GM18499 (cell line): ENCODE data around the gene SERTAD3.
A peak's percentile ranks its signal among the peaks of the same experiment; 100 is the strongest.
"Not testable (repeated sequence)": the region's sequence is repeated elsewhere in the genome, so short reads cannot be mapped to it uniquely, and the experiment has no call there.

Experiments
- ATAC-seq: cut with Tn5 transposase; IDR thresholded peaks from one replicate; pipeline ENCODE4 v1.9.1; 2021; ENCODE audit warnings: moderate number of reproducible peaks; ENCODE audit not compliant: insufficient read depth, unreplicated experiment

The SERTAD3 gene

DNA sequence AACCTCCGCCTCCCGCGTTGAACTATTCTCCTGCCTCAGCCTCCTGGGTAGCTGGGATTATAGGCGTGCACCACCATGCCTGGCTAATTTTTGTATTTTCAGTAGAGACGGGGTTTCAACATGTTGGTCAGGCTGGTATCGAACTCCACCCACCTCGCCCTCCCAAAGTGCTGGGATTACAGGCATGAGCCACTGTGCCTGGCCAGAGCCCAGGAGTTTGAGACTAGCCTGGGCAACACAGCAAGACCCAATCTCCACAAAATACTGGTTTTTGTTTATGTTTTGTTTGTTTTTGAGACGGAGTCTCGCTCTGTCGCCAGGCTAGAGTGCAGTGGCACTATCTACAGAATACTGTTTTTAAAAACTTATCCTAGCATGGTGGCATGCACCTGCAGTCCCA is 13.9 kb downstream of the SERTAD3 start:
- not testable (repeated sequence) for ATAC-seq

DNA sequence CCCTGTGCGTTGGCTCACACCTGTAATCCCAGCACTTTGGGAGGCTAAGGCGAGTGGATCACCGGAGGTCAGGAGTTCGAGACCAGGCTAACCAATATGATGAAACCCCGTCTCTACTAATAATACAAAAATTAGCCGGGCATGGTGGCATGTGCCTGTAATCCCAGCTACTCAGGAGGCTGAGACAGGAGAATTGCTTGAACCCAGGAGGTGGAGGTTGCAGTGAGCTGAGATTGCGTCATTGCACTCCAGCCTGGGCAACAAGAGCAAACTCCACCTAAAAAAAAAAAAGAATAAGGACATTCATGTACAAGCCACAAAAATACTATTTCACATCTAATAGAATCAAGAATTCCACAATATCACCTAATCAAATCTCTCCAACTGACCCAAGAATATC is 15.9 kb downstream of the SERTAD3 start:
- not testable (repeated sequence) for ATAC-seq

DNA sequence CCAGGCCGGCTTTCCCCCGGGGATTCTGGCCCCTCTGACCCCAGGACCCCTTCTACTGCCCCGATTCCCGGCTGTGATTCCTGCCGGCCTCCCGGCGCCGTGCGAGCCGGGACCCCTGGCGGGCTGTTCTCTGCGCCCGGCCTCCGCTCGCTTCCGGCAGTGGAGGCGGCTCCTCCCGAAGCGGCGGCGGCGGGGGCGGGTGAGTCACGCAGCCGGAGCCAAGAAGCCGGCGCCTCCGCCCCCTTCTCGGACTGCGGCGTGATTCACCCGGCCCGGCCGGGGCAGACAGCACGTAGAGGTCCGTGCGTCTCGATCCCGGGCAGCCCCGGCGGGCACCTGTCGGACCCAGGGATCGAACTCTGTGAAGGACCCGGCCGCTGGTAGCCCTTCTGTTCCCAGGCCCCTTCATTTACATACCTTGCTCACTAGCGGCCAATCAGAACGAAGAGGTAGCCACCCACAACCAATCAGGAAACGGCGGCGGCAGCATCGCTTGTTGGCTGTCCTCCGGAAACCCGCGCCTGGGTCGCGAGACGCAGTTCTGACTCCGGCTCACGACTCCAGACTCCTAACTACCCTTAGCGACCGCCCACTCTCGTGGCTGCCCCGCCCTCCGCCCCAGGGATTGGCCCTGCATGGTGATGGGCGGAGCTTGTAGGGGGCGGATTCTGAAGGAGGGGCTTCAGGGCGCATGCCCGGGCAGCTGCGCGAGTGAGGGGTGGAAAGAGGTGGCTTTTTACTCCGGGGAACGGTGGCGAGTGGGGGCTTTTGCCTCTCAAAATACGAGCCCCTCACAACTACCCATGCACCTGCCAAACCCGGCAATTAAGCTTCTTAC is 18.5 kb downstream of the SERTAD3 start, which contains the start of gene SERTAD1:
TSS of gene SERTAD1 (minus strand) at position 543 of the 838 bp plus-strand sequence. CDS start 2,446 bp downstream, outside the sequence.
- ATAC-seq = peak; percentile 60

DNA sequence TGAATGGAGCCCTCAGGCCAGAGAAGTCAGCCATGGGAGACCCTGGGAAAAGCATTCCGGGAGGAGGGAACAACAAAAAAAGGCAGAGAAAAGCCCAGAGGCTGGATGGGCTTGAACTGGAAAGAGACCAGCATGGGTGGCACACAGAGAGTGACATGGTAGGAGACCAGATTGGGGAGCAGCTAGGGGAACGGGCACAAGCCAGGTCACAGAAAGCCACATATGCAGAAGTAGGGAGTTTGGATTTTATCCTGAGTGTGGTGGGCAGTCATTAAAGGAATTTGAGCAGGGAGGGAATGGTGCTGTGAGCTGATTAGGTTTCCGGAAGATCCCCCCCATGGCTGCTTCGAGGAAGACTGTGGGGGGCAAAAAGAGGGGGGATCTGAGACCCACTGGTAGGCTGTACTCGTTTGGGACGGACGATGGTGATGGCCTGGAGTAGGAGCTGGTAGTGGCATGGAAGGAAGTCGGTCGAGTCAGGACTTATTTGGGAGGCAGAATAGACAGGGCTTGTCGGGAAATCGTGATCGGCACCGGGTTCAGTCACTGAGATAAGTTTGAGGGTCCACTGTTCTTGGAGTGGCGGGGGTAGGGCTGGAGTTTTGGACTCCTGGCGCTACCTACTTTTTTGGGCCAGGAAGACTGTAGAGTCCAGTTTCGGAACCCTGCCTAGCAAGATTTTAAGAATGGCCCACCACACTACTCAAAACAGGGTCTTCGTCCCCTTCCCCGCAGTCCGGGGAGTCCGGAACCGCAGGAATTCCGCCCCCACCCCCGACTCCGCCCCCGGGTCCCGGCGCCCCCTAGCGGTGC is 19.3 kb downstream of the SERTAD3 start:
- ATAC-seq = no peak

DNA sequence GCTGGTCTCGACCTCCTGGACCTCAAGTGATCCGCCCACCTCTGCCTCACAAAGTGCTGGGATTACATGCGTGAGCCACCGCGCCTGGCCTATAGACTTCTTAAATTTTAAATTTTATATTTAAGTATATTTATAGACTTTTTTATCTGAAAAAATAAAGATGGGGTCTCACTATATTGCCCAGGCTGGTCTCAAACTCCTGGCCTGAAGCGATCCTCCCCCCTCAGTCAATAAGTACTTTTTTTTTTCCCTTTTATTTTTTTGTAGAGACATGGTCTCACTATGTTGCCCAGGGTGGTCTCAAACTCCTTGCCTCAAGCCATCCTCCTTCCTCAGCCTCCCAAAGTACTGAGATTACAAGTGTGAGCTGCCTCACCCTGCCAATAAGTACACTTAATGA is 20.2 kb downstream of the SERTAD3 start:
- no peak for ATAC-seq

DNA sequence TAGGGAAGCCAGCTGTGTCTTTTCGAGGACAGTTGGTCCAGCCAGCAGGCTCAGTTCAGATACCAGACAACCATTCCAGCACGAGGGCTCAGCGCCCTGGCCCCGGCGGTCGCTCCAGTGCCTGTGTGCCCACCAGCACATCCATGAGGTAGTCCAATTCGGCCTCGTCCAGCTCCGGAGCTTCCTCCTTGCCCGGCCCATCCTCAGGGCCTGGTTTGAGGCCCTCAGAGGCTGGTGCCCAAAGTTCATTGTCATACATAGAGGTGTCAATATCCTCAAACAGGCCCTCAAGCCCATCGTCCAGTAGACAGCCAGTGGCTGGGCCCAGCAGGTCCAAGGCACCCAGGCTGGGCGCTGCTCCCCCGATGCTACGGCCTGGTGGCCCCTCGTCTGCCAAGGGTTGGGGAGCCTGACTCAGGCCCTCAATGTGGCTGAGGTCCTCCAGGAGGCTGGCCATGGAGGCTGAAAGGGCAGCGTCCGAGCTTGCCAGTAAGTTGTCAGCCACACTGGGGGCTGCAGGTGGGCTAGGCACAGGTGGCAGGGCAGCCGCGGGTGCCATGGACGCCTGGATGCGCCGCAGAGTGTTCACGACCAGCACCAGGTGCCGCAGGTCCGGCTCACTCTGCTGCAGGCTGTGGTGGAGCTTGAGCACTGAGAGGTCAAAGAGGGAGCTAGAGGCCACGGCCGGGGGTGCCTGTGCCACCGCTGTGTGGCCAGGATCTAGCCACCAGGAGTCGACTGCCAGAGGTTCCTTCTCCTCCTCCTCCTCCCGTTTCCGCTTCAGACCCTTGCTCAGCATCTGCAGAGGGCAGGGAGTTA is 21.2 kb downstream of the SERTAD3 start:
- no peak for ATAC-seq

DNA sequence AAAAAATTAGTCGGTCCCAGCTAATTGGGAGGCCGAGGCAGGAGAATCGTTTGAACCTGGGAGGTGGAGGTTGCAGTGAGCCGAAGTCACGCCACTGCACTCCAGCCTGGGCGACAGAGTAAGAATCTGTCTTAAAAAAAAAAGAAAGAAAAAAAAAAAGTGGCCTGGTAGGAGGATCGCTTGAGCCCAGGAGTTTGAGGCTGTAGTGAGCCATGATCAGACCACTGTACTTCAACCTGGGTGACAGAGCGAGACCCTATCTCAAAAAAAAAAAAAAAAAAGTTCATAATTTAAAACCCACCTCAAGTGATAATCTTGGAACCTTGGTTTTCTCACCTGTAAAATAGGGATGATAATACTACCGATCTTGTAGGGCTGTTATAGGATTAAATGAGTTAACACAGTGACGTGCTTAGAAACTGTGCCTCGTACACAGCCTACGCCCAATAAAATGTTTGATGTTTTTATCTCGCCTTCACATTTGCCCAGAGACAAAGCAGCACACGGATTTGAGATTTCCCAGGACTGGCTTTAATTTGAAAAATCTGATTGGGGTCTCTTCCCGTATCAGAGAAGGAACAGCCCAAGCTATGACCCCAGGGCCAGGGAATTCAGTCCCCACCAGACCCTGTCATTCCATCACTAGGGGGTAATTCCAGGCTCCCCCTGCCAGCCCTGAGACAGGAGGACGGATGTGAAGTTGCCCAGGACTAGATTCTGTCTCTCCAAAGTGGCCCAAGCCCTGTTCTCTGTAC is 22.0 kb downstream of the SERTAD3 start:
- ATAC-seq = no peak

DNA sequence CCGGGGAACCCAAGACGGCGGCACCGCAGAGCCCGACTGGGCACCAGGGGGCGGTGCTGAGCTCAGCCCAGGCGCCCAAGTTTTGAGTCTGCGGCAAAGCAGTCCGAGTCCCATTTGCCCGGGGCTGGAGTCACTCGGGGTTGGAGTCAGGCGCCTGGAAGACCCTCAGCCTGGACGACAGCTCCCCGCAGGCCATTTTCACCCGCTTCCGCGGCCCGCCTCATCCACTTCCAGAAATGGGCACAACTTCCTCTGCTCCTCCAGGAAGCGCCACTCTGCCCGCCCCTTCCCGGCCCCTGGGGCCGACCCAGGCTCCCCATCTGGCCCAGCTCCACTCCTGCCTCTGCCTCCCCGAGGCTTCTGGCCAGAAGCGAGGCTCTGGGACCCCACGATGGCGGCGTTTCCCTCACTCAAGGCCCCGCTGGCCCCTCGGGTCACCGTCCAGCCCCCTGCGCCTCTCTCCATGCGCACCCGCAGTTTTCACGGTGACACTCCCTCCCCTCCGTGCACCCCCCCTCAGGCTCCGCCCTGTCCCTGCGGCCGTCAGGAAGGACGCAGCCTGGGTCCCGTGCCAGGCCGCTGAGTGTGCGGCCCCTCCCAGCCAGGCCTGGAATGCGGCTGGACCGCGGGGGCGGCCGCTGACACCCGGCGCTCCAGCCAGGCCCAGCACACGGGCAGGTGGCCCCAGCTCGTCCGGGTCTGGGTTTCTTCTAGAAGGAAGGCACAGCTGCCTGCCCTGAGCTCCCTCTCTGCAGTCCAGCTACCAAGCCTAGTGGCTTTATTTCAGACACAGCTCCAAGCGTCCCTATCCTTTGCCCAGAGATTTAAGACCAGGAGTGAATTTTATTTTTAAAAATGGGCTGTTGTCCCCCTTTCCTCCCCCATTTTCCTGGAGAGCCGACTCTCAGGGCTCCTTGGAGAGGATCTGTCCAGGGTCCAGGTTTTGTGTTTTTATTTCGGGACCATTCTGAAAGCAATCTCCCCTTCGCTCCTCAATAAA is 23.1 kb downstream of the SERTAD3 start:
- ATAC-seq = no peak

DNA sequence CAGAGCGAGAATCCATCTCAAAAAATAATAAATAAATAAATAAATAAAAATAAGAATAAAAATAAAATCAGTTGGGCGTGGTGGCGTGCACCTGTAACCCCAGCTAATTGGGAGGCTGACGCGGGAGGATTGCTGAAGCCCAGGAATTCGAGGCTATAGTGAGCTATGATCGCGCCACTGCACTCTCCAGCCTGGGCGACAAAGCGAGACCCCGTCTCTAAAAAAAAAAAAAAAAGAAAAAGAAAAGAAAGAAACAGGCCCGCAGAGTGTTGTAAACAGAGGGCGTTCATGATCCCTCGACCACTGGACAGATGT is 23.7 kb downstream of the SERTAD3 start:
- no peak for ATAC-seq

DNA sequence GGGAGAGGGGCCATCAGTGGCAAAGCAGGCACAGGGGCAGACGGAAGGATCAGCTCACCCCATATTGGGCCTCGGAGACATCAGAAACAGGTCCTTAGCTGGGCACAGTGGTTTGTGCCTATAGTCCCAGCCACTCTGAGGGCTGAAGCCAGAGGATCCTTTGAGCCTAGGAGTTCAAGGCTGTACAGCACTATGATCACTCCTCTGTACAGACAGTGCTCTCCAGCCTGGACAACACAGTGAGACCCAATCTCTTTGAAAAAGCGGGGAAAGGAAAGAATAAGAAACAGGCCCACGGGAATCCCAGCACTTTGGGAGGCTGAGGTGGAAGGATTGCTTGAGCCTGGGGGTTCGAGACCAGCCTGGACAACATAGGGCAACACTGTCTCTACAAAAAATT is 24.4 kb downstream of the SERTAD3 start:
- no peak for ATAC-seq

DNA sequence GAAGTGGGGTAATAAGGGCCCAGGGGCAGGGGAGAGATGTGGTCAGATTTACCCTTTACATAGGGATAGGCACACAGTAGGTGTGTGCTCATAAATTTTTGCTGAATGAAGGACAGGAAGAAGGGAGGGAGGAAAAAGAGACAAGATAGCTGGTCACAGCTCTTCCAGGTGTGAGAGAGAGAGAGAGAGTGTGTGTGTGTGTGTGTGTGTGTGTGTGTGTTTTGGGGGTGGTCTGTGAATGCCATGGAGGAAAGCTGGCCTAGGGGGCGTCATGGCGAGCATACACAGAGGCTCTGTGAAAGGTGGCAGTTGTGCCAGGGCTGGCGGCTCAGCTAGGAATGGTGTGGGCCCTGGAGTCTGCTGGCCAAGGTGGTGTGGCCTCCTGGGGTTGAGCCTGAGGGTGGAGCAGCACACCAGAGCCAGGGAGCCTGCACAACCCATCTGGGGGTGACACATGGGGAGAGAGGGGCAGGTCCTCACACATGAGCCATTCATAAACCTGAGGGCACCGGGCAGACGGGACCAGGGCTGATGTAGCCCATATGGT is 25.0 kb downstream of the SERTAD3 start:
- no peak for ATAC-seq

DNA sequence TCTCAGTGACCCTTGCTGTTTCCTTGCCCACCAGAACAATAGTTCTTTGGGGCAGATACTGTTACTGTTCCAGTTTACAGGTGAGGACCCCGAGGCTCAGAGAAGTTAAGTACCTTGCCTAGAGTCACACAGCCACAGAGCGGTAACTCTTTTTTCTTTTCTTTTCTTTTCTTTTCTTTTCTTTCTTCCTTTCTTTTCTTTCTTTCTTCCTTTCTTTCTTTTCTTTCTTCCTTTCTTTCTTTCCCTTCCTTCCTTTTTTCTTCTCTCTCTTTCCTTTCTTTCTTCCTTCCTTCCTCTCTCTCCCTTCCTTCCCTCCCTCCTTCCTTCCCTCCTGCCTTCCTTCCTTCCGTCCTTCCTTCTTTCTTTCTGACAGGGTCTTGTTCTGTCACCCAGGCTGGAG is 26.1 kb downstream of the SERTAD3 start:
- ATAC-seq = no peak

DNA sequence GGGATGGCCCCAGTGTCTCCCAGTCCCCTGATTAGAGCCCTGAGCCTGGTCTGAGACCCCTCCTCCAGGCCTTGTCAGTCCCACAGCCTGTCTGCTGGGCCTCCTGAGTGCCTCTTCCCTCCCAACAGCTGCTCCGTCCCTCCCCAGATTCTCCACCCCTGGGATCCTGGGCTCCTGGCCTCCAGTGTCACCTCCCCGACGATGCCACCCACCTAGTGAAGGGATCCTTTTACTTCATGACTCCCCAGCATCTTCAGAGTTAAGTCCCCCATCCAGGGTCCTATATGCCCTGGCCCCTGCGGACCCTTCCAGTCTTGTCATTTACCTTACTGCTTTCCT is 26.5 kb downstream of the SERTAD3 start:
- no peak for ATAC-seq

DNA sequence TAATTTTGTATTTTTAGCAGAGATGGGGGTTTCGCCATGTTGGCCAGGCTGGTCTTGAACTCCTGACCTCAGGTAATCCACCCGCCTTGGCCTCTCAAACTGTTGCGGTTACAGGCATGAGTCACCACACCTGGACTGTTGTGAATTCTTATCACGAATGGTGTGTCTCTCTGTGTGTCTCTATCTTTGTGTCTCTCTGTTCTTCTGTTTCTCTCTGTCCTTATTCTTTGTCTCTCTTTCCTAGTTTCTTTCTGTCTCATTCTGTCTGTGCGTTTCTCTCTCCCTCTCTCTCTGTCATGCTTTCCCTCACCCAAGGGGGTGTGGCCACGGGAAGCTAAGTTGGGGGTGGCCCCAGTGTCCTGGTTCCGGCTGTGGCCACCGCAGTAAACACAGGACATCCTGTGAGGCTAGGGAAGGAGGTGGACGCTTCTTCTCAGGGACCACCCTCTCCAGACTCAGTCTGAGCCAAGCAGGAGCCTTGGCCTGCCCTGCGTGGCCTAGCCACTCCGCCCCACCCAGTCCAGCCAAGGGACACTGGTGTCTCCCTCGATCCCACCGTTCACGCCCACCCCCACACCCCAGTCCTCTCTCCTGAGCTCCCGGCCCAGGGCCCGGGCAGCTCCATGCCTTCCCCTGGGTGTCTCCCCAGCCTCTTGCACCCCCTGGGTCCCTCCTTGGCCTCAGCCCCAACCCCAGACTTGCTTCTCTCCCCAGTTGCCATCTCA is 27.1 kb downstream of the SERTAD3 start:
- no peak for ATAC-seq

DNA sequence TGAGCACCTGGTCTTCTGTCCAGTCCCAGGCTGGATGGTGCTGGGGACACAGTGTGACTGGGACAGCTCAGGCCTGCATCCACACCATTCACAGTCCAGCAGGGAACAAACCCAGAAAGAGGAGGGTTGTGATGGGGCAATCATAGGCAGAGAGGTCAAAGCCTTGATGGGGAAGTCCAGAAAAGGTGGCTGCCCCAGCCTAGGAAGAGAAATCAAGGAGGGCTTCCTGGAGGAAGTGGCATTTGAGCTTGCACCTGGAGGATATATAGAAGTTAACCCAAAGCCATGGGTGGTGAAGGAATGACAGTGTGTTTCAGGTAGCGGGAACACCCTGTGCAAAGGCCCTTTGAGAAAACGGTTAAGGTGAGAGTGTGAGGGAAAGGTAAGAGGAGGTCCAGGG is 28.4 kb downstream of the SERTAD3 start:
- ATAC-seq = no peak

DNA sequence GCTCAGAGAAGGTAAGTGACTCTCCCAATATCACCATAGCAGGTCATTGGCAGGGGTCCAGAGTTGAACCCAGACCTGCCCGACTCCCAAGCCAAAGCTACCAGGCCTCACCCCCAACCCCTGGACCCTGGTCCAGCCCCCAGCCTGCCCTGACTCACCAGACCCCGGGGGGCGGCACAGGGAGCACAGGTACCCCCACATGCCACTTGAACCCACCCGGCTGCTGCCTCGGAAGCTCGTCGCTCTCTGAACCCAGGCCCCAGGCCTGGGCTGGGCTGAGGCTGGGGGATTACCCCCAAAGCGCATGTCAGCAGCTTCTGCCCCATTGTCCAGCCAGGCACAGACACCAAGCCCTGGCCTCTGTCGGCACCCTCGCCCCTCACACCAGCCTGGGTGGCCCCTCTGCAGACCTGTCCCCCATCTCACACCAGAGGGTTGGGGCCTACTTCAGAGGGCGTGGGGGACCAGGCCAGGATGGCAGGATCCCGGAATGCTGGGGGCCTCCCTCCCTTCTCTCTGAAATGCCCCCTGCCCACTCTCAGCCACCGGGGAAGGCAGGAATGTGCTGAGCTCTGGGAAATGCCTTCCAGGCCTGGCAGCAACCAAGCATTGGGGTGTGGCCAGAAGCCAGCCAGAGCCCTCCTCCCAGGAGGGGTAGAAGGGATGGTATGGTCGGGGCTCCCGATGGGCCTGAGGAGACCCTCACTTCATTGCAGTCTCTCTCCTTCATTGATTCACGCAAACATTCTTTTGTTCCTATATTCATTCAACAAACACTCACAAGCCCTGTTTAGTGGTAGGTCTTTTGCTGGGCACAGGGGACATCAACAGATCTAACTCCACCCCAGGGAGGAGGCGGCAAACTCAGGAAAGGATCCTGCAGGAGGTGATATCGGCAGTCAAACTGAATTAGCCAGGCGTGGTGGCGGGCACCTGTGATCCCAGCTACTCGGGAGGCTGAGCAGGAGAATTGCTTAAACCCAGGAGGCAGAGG is 29.3 kb downstream of the SERTAD3 start:
- ATAC-seq = no peak

DNA sequence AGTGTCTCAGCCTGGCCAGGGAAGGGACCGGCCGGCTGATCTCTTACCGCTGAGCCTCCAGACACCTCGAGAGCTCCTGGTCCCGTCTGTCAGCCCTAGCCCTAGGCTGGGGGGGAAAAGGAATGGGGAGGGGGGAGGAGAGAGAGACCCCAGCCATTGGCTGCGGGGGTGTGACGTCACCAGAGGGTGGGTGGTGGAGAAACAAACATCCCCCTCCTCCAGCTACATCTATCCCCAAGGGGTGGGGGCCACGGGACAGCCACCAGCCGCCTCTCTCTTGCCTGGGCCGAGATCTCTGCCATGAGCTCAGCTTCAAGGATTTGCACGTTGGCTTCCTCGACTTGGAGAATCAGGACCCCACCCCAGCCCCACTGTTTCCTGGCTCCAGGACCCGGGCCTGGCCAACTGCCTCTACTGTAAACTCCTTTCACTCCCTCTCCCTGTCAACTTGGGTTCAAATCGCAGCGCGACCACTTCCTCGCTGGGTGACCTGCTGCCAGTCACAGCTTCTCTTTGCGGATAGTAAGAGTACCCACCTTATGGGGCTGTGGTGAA is 30.8 kb downstream of the SERTAD3 start, which contains the start of gene PRX:
TSS of gene PRX (minus strand) at position 88 of the 555 bp plus-strand sequence. CDS start 5,446 bp downstream, outside the sequence.
- no peak for ATAC-seq
